RPMI7951 (cell line): ENCODE data around the gene BNC2. TPM values are rescaled to one million over a fixed set of nuclear protein-coding genes. Genes with fewer than 3 reads are reported as not detected.
"Not testable (repeated sequence)": the region's sequence is repeated elsewhere in the genome, so short reads cannot be mapped to it uniquely, and the experiment has no call there.

ENCODE experiments used
- DNase-seq: peaks from one replicate; pipeline ENCODE4 v3.0.0-alpha.2; 2012; ENCODE audit warnings: low read depth
- total RNA-seq: library from RNA; depleted of rRNA; stranded (reverse); fragments of >200 nt; shearing (Covaris generic); gene quantifications from 2 replicates; pipeline ENCODE4 v1.2.3, GENCODE V29; 2014; rRNA removed

BNC2 gene, protein sequence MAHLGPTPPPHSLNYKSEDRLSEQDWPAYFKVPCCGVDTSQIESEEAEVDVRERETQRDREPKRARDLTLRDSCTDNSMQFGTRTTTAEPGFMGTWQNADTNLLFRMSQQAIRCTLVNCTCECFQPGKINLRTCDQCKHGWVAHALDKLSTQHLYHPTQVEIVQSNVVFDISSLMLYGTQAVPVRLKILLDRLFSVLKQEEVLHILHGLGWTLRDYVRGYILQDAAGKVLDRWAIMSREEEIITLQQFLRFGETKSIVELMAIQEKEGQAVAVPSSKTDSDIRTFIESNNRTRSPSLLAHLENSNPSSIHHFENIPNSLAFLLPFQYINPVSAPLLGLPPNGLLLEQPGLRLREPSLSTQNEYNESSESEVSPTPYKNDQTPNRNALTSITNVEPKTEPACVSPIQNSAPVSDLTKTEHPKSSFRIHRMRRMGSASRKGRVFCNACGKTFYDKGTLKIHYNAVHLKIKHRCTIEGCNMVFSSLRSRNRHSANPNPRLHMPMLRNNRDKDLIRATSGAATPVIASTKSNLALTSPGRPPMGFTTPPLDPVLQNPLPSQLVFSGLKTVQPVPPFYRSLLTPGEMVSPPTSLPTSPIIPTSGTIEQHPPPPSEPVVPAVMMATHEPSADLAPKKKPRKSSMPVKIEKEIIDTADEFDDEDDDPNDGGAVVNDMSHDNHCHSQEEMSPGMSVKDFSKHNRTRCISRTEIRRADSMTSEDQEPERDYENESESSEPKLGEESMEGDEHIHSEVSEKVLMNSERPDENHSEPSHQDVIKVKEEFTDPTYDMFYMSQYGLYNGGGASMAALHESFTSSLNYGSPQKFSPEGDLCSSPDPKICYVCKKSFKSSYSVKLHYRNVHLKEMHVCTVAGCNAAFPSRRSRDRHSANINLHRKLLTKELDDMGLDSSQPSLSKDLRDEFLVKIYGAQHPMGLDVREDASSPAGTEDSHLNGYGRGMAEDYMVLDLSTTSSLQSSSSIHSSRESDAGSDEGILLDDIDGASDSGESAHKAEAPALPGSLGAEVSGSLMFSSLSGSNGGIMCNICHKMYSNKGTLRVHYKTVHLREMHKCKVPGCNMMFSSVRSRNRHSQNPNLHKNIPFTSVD
- total RNA-seq, result 6.8 and 8.8 TPM in 2 replicates

DNA sequence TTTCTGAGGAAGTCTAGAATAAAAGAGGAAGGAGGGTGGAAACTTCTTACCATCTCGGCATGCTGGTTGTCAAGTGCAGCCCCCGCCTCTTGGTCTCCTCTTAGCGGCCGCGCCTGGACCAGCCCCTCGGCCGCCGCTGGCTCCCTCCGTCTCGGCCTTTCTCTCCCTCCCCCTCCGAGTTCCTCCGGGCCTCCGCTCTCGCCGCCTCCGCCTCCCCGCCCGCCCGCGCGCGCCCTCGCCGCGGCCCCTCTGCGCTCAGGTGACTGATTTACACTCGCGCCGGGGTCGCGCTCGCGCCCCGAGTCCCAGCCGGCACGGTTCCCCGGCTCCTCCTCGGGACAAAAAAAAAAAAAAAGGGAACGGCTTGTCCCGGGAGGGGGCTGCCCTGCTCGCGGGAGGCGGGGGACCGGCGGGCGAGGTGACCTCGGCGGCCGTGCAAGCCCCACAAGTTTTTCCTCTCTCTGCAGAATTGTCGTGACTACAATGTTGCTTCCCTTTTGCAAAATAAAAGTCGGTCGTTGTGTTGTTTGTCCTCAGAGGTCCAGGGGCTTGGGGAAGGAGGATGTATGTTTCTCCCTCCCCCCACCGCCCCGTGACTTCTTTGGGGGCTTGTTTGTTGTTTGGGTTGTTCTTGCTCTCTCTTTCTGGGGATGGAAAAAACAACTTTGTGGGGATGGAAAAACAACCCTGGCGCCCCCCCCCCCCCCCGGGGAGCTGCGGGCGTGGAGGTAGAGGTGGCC, at the start of gene BNC2:
BNC2 (minus strand) TSS at position 75 of the 740 bp plus-strand sequence; CDS start at position 53, 22 bp downstream.
- DNase-seq, result peak; percentile 54

DNA sequence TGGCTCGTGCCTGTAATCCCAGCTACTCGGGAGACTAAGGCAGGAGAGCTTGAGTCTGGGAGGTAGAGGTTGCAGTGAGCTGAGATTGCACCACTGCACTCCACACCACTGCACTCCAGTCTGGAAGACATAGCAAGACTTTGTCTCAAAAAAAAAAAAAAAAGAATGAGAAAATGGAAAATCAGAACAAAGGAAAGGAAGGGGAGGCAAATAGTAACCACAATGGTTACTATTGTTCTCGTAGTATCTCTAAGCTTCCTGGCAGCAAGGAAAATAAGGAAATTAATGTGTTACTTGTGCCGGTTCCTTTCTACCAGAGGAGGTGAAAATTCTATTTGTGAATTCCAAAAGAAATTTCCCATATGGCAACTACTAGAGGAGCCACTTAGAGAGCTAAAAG, 48.5 kb upstream of the BNC2 start:
- DNase-seq, result no peak

GRCh38 chr9:16915126-16915831, 44.8 kb upstream of the BNC2 start:
- DNase-seq, result no peak

DNA sequence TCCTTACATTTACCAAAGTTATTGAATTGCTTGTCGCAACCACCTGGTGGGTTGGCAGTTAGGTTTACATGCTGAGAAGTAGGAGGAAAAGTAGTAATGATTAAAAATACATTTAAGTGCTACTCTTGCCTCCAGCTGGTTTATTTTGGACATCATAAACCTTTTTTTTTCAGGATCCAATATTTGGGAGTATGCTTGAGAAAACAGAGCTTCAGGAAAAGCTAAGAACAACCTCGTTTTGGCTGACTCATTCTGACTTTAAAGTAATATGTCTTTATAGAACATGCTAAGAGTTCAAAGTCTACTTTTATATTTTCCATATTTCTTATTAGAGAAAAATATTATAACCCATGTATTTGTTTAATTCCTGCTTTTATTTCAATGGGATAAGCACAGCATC, 41.7 kb upstream of the BNC2 start:
- no peak for DNase-seq

- DNase-seq, result peak; percentile 20
Observed at GRCh38 chr9:16908206-16908605, 37.7 kb upstream of the BNC2 start.

- DNase-seq, result no peak
Observed at GRCh38 chr9:16904655-16905054, 34.2 kb upstream of the BNC2 start.

DNA sequence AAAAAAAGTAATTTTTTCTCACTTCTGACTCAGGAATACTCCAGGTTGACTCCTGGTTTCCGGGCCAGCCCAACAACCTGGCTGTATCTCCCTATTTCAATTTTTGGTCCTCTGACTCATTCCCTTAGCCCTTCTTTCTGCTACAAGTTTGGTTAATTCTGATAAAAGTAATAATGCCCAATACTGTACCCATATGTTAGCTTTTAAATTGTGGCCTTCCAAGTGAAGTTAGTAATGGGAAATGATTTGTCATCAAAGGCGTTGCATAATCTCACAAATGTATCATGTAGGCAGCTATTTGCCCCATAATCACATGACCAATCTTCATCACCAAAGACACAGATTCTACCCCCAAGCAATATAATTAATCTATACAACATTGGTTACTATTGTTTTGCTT, 31.1 kb upstream of the BNC2 start:
- peak; percentile 40 for DNase-seq

- no peak for DNase-seq
Observed at GRCh38 chr9:16899606-16900005, 29.1 kb upstream of the BNC2 start.

DNA sequence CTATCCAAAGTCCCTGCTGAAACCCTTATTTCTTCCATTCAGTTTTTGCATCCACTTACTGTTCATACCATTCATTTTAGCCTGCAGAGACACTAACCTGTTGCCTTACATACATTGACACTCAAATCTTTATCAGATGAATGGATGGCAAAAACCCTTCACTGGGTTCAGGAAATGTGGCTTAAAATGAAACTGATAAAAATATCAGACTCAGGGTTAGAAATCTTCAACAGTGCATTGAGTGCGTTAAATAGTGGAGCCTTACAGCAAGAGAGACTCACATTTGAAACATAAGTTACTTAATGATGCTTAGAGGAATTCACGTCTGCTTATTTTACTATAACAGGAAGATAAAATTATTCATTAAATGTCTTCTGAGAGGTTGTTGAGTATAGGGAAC, 28.0 kb upstream of the BNC2 start:
- no peak for DNase-seq

DNA sequence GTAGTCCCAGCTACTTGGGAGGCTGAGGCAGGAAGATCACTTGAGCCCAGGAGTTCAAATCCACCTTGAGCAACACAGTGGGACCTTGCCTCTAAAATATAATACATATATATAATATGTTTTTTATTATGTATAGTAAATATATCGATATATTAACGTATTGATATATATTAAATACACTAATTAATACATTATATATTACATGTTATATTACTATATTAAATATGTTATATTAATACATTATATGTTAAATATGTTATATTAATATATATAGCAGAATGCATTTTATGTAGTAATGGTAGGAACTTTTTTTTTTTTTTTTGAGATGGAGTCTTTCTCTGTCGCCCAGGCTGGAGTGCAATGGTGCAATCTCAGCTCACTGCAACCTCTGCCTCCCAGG, 18.1 kb upstream of the BNC2 start:
- no peak for DNase-seq

- DNase-seq, result no peak
Observed at GRCh38 chr9:16885931-16886330, 15.5 kb upstream of the BNC2 start.

DNA sequence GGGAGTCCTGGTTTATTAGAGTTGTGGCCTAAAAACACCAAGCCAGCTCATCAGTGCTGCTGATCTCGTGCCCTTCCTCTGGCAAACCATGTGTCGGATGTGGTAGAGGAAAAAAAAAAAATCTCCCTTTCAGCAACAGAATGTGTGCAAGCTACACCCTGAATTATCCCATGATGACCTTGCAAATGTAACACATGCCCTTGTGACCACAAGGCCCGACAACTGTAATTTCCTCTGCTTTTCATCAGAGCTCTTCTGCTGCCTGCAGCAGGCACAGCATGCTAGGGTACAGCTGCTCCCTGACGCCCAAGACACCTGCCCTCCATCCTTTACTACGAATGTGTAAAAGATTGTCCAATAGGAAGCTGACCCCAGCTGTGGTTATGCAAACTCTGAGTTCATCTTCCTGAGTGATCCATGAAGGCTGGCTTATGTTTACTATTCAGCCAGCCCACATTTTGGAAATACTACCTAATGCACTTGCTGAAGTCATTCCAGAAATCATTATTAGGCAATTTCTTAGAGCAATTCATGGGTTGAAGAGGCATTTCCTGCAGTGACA, 14.6 kb upstream of the BNC2 start:
- DNase-seq, result peak; percentile 94

DNA sequence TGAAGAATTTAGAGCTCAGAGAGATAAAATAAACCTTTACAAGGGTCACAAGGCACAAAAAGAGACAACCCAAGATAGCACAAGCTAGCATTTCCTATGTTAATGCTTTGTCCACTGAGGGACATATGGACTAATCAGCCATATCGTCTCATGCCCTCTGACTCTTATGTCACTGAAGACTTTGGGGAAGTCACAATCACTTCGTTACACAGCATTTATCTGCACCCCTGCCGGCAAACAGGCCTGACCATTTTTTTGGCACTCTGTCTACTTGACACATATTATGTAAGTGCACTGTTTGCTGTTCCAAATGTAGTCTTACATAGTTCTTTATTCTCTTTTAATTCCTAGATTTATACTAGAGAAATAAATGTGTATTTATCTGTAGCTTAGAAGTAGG, 13.9 kb upstream of the BNC2 start:
- DNase-seq, result no peak

GRCh38 chr9:16883586-16883985, 13.1 kb upstream of the BNC2 start:
- no peak for DNase-seq

DNA sequence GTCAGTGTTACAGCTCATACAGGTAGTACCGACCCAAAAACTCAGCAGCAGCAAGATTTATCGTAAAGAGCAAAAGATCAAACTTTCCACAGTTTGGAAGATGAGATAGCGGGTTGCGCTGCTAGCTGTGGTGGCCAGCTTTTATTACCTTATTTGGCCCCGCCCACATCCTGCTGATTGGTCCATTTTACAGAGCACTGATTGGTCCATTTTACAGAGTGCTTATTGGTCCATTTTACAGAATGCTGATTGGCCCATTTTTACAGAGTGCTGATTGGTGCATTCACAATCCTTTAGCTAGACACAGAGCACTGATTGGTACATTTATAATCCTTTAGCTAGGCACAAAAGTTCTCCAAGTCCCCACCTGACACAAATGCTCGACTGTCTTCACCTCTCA, 12.0 kb upstream of the BNC2 start:
- DNase-seq, result not testable (repeated sequence)

GRCh38 chr9:16879416-16879815, 8.9 kb upstream of the BNC2 start:
- DNase-seq, result no peak

- DNase-seq, result no peak
Observed at GRCh38 chr9:16877256-16877655, 6.8 kb upstream of the BNC2 start.

- DNase-seq, result no peak
Observed at GRCh38 chr9:16873126-16873802, 2.8 kb upstream of the BNC2 start.

DNA sequence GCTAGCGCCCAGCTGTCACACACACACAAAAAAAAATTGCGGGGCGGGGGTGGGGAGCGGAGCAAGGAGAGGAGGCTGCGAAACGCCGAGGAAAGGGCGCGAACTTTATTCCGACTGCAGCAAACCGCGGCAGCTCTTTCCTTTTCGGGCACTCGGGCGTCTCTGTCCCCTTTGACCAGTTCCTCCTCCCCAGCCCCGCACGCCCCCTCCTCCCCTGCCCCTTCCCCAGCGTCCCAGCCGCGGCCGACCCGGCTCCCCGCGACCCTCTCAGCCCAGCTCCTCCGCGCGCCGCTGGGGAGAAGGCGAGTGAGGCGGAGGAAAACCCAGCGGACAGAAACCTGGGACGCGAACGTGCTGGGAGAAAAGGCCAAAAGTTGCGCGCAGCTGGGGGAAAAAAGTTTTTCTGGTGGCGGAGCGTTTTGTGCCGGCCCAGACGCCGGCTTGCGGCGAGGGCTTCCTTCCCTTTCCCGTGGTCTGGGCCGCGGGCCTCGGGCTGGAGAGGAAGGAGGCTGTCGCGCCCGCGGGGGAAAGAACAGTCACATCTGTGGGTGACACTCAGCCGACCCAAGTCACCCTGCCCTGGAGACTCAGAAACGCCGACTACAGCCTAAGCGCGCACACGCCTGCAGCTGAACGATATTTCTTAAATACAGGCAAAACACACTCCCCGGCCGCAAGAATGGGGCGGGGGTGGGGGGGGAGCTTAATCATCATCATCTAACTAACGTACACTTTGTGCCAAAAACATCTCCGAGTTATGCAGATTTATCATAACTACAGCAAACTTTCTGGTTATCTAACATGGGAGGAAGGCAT, 1.1 kb upstream of the BNC2 start:
- DNase-seq, result peak; percentile 71
